ENCODE results near the gene HCN2. TPM values are rescaled to one million over a fixed set of nuclear protein-coding genes. Genes with fewer than 3 reads are reported as not detected.

HCN2 gene
- total RNA-seq, 1 experiment from 2014 or later = not detected

GRCh38 chr19:644363-644762 is 54.7 kb downstream of the HCN2 start:
- Histone ChIP-seq H3K4me1 (ENCODE audit: low read length) (peaks cover 15% of the 10 kb centered on the region), H3K27me3 (ENCODE audit: low read length) (no peaks in the 10 kb centered on the region), H2AFZ (ENCODE audit: low read length) (no peak overlapping the region), H3K9ac (ENCODE audit: low read length) (no peak overlapping the region), H3K4me3 (ENCODE audit: low read length) (no peak overlapping the region), H3K27ac (ENCODE audit: low read length) (no peak overlapping the region), H4K20me1 (ENCODE audit: insufficient read depth, low read depth, low read length) (peaks cover 17% of the 10 kb centered on the region; the same call in 1 of the 2 replicates), H3K4me2 (ENCODE audit: low read depth, low read length, poor library complexity, severe bottlenecking) (no peak overlapping the region), H3K9me2 (replicated peaks; ENCODE audit: insufficient read depth, low read length) (no peaks in the 10 kb centered on the region), H3K9me3 (ENCODE audit: low read length) (no peaks in the 10 kb centered on the region), H3K79me2 (ENCODE audit: low read length) (no peaks in the 10 kb centered on the region), H3K36me3 (ENCODE audit: insufficient read depth, low read length) (no peaks in the 10 kb centered on the region)
- no peak for DNase-seq

- Histone ChIP-seq H3K9me2 (replicated peaks; ENCODE audit: insufficient read depth, low read length) (no peaks in the 10 kb centered on the region), H3K4me3 (ENCODE audit: low read length) (no peak overlapping the region), H3K4me2 (ENCODE audit: low read depth, low read length, poor library complexity, severe bottlenecking) (no peak overlapping the region), H2AFZ (ENCODE audit: low read length) (no peak overlapping the region), H3K27ac (ENCODE audit: low read length) (no peak overlapping the region), H3K79me2 (ENCODE audit: low read length) (no peaks in the 10 kb centered on the region), H3K36me3 (ENCODE audit: insufficient read depth, low read length) (no peaks in the 10 kb centered on the region), H4K20me1 (ENCODE audit: insufficient read depth, low read depth, low read length) (peaks cover 20% of the 10 kb centered on the region; the same call in 1 of the 2 replicates), H3K4me1 (ENCODE audit: low read length) (peaks cover 14% of the 10 kb centered on the region), H3K27me3 (ENCODE audit: low read length) (no peaks in the 10 kb centered on the region), H3K9me3 (ENCODE audit: low read length) (no peaks in the 10 kb centered on the region), H3K9ac (ENCODE audit: low read length) (no peak overlapping the region)
- peak; percentile 53 for DNase-seq
These were observed 55.1 kb downstream of the HCN2 start for GRCh38 chr19:644789-645188.

- H3K4me3 ChIP-seq (ENCODE audit: low read length) = no peak overlapping the region
- H3K27ac ChIP-seq (ENCODE audit: low read length) = no peak overlapping the region
- DNase-seq = no peak
- no peaks in the 10 kb centered on the region for H3K79me2 ChIP-seq (ENCODE audit: low read length)
- H3K9me2 ChIP-seq (replicated peaks; ENCODE audit: insufficient read depth, low read length) = no peaks in the 10 kb centered on the region
- H3K9ac ChIP-seq (ENCODE audit: low read length) = no peak overlapping the region
- no peaks in the 10 kb centered on the region for H3K27me3 ChIP-seq (ENCODE audit: low read length)
- H4K20me1 ChIP-seq (ENCODE audit: insufficient read depth, low read depth, low read length) = 0 out of 2 replicates have a peak, but pooled peaks cover 8% of the 10 kb centered on the region
- H2AFZ ChIP-seq (ENCODE audit: low read length) = no peak overlapping the region
- no peaks in the 10 kb centered on the region for H3K9me3 ChIP-seq (ENCODE audit: low read length)
- H3K36me3 ChIP-seq (ENCODE audit: insufficient read depth, low read length) = no peaks in the 10 kb centered on the region
- peaks cover 10% of the 10 kb centered on the region for H3K4me1 ChIP-seq (ENCODE audit: low read length)
- no peak overlapping the region for H3K4me2 ChIP-seq (ENCODE audit: low read depth, low read length, poor library complexity, severe bottlenecking)
These were observed 56.5 kb downstream of the HCN2 start for GRCh38 chr19:645912-646778.

- Histone ChIP-seq H4K20me1 (ENCODE audit: insufficient read depth, low read depth, low read length) (0 out of 2 replicates have a peak, but pooled peaks cover 8% of the 10 kb centered on the region), H3K36me3 (ENCODE audit: insufficient read depth, low read length) (no peaks in the 10 kb centered on the region), H2AFZ (ENCODE audit: low read length) (no peak overlapping the region), H3K27ac (ENCODE audit: low read length) (no peak overlapping the region), H3K79me2 (ENCODE audit: low read length) (peaks cover 3% of the 10 kb centered on the region; the same call in 1 of the 2 replicates), H3K4me3 (ENCODE audit: low read length) (no peak overlapping the region), H3K9ac (ENCODE audit: low read length) (no peak overlapping the region), H3K4me1 (ENCODE audit: low read length) (peaks cover 10% of the 10 kb centered on the region), H3K9me2 (replicated peaks; ENCODE audit: insufficient read depth, low read length) (no peaks in the 10 kb centered on the region), H3K9me3 (ENCODE audit: low read length) (no peaks in the 10 kb centered on the region), H3K4me2 (ENCODE audit: low read depth, low read length, poor library complexity, severe bottlenecking) (no peak overlapping the region), H3K27me3 (ENCODE audit: low read length) (no peaks in the 10 kb centered on the region)
- no peak for DNase-seq
These were observed 57.3 kb downstream of the HCN2 start for GRCh38 chr19:646779-647565.

GRCh38 chr19:647566-648284 is 58.0 kb downstream of the HCN2 start:
- no peaks in the 10 kb centered on the region for H3K36me3 ChIP-seq (ENCODE audit: insufficient read depth, low read length)
- no peak overlapping the region for H3K27ac ChIP-seq (ENCODE audit: low read length)
- H2AFZ ChIP-seq (ENCODE audit: low read length) = no peak overlapping the region
- H3K4me1 ChIP-seq (ENCODE audit: low read length) = peaks cover 10% of the 10 kb centered on the region
- H4K20me1 ChIP-seq (ENCODE audit: insufficient read depth, low read depth, low read length) = peaks cover 8% of the 10 kb centered on the region; the same call in 1 of the 2 replicates
- no peak overlapping the region for H3K9ac ChIP-seq (ENCODE audit: low read length)
- peaks cover 9% of the 10 kb centered on the region for H3K79me2 ChIP-seq (ENCODE audit: low read length)
- no peaks in the 10 kb centered on the region for H3K27me3 ChIP-seq (ENCODE audit: low read length)
- H3K9me2 ChIP-seq (replicated peaks; ENCODE audit: insufficient read depth, low read length) = no peaks in the 10 kb centered on the region
- no peak overlapping the region for H3K4me2 ChIP-seq (ENCODE audit: low read depth, low read length, poor library complexity, severe bottlenecking)
- DNase-seq = no peak
- no peaks in the 10 kb centered on the region for H3K9me3 ChIP-seq (ENCODE audit: low read length)
- no peak overlapping the region for H3K4me3 ChIP-seq (ENCODE audit: low read length)

GRCh38 chr19:648305-648704 is 58.6 kb downstream of the HCN2 start:
- Histone ChIP-seq H2AFZ (ENCODE audit: low read length) (no peak overlapping the region), H4K20me1 (ENCODE audit: insufficient read depth, low read depth, low read length) (peaks cover 11% of the 10 kb centered on the region), H3K4me2 (ENCODE audit: low read depth, low read length, poor library complexity, severe bottlenecking) (no peak overlapping the region), H3K27ac (ENCODE audit: low read length) (no peak overlapping the region), H3K27me3 (ENCODE audit: low read length) (no peaks in the 10 kb centered on the region), H3K4me3 (ENCODE audit: low read length) (no peak overlapping the region), H3K9me3 (ENCODE audit: low read length) (no peaks in the 10 kb centered on the region), H3K4me1 (ENCODE audit: low read length) (peaks cover 10% of the 10 kb centered on the region), H3K9me2 (replicated peaks; ENCODE audit: insufficient read depth, low read length) (no peaks in the 10 kb centered on the region), H3K36me3 (ENCODE audit: insufficient read depth, low read length) (peaks cover under 1% of the 10 kb centered on the region; the same call in 1 of the 2 replicates), H3K9ac (ENCODE audit: low read length) (no peak overlapping the region), H3K79me2 (ENCODE audit: low read length) (peaks cover 14% of the 10 kb centered on the region)
- DNase-seq = no peak

GRCh38 chr19:648904-649801 is 59.5 kb downstream of the HCN2 start:
- Histone ChIP-seq H3K9me3 (ENCODE audit: low read length) (no peaks in the 10 kb centered on the region), H3K4me2 (ENCODE audit: low read depth, low read length, poor library complexity, severe bottlenecking) (no peak overlapping the region), H3K27me3 (ENCODE audit: low read length) (no peaks in the 10 kb centered on the region), H4K20me1 (ENCODE audit: insufficient read depth, low read depth, low read length) (peaks cover 20% of the 10 kb centered on the region), H3K36me3 (ENCODE audit: insufficient read depth, low read length) (peaks cover 7% of the 10 kb centered on the region), H3K4me1 (ENCODE audit: low read length) (peaks cover 9% of the 10 kb centered on the region), H3K27ac (ENCODE audit: low read length) (no peak overlapping the region), H3K79me2 (ENCODE audit: low read length) (peaks cover 23% of the 10 kb centered on the region), H2AFZ (ENCODE audit: low read length) (no peak overlapping the region), H3K9ac (ENCODE audit: low read length) (no peak overlapping the region), H3K4me3 (ENCODE audit: low read length) (no peak overlapping the region), H3K9me2 (replicated peaks; ENCODE audit: insufficient read depth, low read length) (no peaks in the 10 kb centered on the region)
- DNase-seq = no peak

Measured in Karpas-422 (cell line).